HAP-1 (cell line): Measurements from ENCODE around the gene IGSF10.
"Not testable (repeated sequence)": the region's sequence is repeated elsewhere in the genome, so short reads cannot be mapped to it uniquely, and the experiment has no call there.

ENCODE experiments used
- DNase-seq, 2 experiments: peaks; one replicate each; pipeline ENCODE4 v3.0.0-alpha.2; 2016 to 2020; ENCODE audit warnings: low spot score in 2 of 2
- H3K27me3 ChIP-seq: fragments of 250-450 bp; sonication (Bioruptor Pico); 2 replicates; pipeline ENCODE4 v1.5.1; 2020; ENCODE audit warnings: low read depth, mild to moderate bottlenecking, moderate library complexity
- H3K36me3 ChIP-seq: fragments of 250-450 bp; sonication (Bioruptor Pico); replicated peaks from 2 replicates; pipeline ENCODE4 v1.5.1; 2020; ENCODE audit warnings: mild to moderate bottlenecking
- H3K4me1 ChIP-seq: fragments of 250-450 bp; sonication (Bioruptor Pico); 2 replicates; pipeline ENCODE4 v1.5.1; 2020; ENCODE audit warnings: mild to moderate bottlenecking
- H3K4me3 ChIP-seq: fragments of 250-450 bp; sonication (Bioruptor Pico); 2 replicates; pipeline ENCODE4 v1.5.1; 2020; ENCODE audit warnings: mild to moderate bottlenecking, moderate library complexity
- H3K9me3 ChIP-seq: fragments of 250-450 bp; sonication (Bioruptor Pico); 2 replicates; pipeline ENCODE4 v1.5.1; 2020; ENCODE audit warnings: mild to moderate bottlenecking, moderate library complexity
- in situ Hi-C: fragments of 300-500 bp; cut with MboI; formaldehyde crosslinking; loops from 3 replicates; pipeline ENCODE4 v1.14.3; 2020; ENCODE audit warnings: low sequenced_read_pairs, inconsistent platforms, mixed read lengths

The IGSF10 gene, protein sequence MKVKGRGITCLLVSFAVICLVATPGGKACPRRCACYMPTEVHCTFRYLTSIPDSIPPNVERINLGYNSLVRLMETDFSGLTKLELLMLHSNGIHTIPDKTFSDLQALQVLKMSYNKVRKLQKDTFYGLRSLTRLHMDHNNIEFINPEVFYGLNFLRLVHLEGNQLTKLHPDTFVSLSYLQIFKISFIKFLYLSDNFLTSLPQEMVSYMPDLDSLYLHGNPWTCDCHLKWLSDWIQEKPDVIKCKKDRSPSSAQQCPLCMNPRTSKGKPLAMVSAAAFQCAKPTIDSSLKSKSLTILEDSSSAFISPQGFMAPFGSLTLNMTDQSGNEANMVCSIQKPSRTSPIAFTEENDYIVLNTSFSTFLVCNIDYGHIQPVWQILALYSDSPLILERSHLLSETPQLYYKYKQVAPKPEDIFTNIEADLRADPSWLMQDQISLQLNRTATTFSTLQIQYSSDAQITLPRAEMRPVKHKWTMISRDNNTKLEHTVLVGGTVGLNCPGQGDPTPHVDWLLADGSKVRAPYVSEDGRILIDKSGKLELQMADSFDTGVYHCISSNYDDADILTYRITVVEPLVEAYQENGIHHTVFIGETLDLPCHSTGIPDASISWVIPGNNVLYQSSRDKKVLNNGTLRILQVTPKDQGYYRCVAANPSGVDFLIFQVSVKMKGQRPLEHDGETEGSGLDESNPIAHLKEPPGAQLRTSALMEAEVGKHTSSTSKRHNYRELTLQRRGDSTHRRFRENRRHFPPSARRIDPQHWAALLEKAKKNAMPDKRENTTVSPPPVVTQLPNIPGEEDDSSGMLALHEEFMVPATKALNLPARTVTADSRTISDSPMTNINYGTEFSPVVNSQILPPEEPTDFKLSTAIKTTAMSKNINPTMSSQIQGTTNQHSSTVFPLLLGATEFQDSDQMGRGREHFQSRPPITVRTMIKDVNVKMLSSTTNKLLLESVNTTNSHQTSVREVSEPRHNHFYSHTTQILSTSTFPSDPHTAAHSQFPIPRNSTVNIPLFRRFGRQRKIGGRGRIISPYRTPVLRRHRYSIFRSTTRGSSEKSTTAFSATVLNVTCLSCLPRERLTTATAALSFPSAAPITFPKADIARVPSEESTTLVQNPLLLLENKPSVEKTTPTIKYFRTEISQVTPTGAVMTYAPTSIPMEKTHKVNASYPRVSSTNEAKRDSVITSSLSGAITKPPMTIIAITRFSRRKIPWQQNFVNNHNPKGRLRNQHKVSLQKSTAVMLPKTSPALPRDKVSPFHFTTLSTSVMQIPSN (N-terminal part only)

DNA sequence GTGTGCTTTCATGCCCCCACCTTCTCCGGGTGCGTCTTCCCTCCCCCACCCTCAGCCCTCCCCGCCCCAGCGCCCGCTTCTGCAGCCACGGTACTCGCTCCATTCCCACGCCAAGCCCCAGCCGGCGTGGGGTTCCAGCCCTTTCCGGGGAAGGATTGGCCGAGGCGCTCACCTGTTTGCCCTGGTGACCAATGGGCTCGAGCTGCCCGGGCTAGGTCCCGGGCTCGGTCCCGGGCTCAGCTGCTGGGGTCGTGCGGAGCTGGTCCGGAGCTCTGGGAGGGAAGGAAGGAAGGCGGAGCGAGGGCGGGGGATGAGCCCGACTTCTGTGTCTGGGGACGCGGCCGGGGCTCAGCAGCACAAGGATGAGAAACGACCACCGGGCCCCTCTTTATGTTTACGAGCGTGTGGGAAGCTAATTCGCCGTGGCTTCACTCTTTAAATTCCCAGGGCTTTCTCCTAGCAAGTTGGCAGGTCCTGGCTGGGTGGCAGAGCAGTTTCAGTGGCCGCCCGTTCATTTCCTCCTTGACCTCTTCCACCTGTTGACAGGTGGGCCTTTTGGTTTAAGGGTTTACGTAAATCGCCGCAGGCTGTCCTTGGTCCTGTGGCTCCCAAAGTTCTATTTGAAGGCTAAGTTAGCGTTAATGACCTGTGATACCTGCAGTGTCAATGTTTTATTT, at the start of gene IGSF10:
IGSF10 (minus strand) TSS at position 288 of the 677 bp plus-strand sequence. CDS start 2,352 bp downstream, outside the sequence.
- H3K9me3 ChIP-seq: no peaks in the 10 kb centered on the region
- DNase-seq: no peak
- in situ Hi-C loops: loop anchor here (25.0 kb wide), 1 partner anchor 201 kb away; no protein-coding TSS in a partner anchor
- no peaks in the 10 kb centered on the region for H3K36me3 ChIP-seq
- no peaks in the 10 kb centered on the region for H3K27me3 ChIP-seq
- no peaks in the 10 kb centered on the region for H3K4me1 ChIP-seq
- no peak within 1 kb of the TSS for H3K4me3 ChIP-seq

DNA sequence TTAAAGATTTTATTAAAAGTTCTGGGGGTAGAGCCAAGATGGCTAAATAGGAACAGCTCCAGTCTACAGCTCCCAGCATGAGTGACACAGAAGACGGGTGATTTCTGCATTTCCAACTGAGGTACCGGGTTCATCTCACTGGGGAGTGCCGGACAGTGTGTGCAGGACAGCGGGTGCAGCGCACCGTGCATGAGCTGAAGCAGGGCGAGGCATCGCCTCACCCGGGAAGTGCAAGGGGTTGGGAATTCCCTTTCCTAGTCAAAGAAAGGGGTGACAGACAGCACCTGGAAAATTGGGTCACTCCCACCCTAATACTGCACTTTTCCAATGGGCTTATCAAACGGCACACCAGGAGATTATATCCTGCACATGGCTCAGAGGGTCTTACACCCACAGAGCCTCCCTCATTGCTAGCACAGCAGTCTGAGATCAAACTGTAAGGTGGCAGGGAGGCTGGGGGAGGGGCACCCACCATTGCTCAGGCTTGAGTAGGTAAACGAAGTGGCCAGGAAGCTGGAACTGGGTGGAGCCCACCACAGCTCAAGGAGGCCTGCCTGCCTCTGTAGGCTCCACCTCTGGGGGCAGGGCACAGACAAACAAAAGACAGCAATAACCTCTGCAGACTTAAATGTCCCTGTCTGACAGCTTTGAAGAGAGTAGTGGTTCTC, 48.7 kb upstream of the IGSF10 start:
- H3K36me3 ChIP-seq, in situ Hi-C loops, H3K4me3 ChIP-seq, H3K4me1 ChIP-seq, H3K27me3 ChIP-seq, H3K9me3 ChIP-seq: not testable (repeated sequence)
- peak in 1 of 2 experiments; percentile 7 for DNase-seq

DNA sequence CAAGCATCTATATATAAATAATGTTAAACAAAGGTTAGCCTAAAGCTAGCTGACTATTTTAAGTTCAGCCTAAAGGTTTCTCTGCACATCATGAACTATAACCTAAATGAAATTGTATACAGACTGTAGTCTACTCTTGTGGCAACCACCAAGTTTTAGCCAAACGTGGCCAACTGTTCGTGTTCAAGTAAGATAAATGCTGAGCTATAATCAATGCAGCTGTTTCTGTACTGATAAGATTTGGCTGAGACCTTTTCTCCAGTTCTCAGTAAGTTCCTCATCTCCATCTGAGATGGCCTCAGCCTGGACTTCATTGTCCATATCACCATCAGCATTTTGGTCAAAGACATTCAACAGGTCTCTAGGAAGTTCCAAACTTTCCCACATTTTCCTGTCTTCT, 43.7 kb upstream of the IGSF10 start:
- no peak for DNase-seq
- in situ Hi-C loops: no loop called here
- no peaks in the 10 kb centered on the region for H3K36me3 ChIP-seq
- no peak overlapping the region for H3K4me3 ChIP-seq
- H3K4me1 ChIP-seq: peaks cover 18% of the 10 kb centered on the region
- H3K9me3 ChIP-seq: no peaks in the 10 kb centered on the region
- no peaks in the 10 kb centered on the region for H3K27me3 ChIP-seq

DNA sequence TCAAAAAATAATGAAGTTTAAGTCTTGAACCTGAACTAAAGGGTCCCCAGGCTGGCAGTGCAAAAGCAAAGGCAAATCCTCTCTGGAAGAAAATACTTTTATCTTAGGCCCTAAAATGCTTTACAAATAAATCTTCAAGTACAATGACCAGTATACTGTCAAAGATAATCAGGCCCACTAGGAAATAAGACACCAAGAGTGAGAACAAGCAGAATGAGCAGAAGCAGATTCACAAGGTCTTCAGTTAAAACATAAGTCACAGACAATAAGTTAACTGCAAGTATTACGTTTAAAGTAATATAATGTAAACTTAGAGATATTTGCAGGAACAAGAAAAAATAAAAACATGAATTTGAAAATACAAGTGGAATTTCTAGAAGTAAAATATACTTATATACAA, 42.2 kb upstream of the IGSF10 start:
- Histone ChIP-seq H3K9me3 (no peaks in the 10 kb centered on the region), H3K36me3 (no peaks in the 10 kb centered on the region), H3K4me1 (peaks cover 23% of the 10 kb centered on the region), H3K4me3 (no peak overlapping the region), H3K27me3 (no peaks in the 10 kb centered on the region)
- in situ Hi-C loops: no loop called here
- DNase-seq: no peak

DNA sequence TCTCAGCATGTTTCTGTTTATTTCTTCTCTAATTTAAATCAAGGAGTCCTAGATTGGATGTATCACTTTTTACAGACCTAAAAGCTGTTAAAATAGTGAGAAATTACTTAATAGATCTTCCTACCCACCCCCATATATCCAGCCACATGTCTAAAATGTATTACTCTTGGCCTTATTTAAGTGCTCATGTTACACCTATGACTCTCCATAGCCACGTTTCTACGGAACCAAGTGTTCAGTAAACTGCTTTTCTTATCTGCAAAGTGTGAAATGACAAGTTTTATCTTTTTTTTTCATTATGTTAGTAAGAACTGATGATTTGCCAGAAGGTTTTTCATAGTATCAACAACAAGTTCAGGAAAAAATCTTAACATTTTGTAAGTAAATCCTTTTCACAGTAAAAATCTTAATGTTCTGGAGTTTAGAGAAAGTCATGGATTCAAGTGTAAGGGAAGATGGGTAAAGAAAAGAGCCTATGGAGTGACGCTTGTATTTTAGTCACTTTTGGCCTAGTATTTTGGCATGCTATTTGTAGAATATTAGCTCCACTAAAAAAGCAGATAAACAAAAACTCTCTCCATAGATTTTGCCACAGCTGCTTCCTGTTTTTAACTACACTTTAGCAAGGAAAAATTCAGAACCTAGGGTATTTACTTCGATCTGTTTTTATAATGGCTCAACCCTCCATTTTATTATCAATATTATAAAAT, 41.2 kb upstream of the IGSF10 start:
- H3K4me1 ChIP-seq: peaks cover 23% of the 10 kb centered on the region
- H3K4me3 ChIP-seq: no peak overlapping the region
- H3K27me3 ChIP-seq: no peaks in the 10 kb centered on the region
- in situ Hi-C loops: no loop called here
- H3K36me3 ChIP-seq: no peaks in the 10 kb centered on the region
- DNase-seq: no peak
- no peaks in the 10 kb centered on the region for H3K9me3 ChIP-seq

DNA sequence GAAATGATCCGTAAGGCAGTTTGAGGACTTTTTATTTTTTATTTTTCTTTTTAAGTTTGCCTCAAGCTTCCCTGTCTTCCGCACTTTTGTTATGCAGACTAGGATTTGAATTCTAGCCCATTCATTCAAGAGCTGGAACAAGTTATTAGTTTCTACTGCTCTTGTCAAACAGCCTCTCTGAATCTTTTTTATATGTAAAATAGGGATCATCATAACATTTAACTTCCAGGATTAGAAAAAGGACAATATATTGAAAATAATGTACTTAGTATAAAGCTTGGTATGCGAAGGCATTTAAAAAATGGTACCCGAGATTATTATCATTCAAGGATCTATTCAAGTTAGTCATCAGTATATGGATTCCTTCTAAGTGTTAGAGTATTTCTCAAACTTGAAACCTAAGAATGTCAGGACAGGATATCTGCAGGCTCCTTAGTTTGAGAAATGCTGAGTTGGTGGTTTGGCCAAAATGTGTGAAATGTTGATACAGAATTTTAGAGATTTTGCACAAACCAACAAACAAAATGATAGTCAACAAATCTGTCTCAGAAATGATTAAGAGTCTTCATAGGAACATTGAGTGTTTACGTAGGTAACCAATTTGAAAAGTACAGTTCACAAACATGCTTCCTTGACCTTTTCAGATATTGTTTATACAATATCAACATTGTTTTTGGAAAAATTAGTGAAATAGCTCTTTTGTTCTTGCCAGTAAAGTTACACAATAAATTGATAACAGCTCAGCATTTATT, 40.5 kb upstream of the IGSF10 start:
- H3K9me3 ChIP-seq: no peaks in the 10 kb centered on the region
- peaks cover 22% of the 10 kb centered on the region for H3K4me1 ChIP-seq
- in situ Hi-C loops: no loop called here
- no peaks in the 10 kb centered on the region for H3K36me3 ChIP-seq
- no peaks in the 10 kb centered on the region for H3K27me3 ChIP-seq
- peak; percentile 35 to 99 for DNase-seq
- no peak overlapping the region for H3K4me3 ChIP-seq

DNA sequence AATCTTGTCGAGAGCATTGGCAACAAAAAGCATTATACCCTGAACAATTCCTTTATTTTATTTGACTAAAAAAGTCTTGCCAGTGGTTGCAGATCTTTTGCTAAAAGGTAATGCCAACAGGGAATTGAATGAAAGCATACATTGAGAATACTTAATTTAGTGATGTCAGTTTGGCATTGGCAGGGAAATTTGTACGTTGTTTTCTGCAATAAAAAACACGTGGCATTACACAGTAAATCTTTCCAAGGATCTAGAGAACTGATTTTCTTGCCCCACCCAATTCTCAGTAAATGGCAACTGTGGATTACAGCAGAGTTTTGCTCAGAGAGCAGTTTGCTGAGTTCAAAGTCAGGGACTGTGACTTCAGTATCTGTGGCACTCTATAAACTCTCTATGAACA, 38.3 kb upstream of the IGSF10 start:
- H3K36me3 ChIP-seq: no peaks in the 10 kb centered on the region
- H3K4me3 ChIP-seq: no peak overlapping the region
- no peaks in the 10 kb centered on the region; the same call in 1 of the 2 replicates for H3K27me3 ChIP-seq
- H3K4me1 ChIP-seq: peaks cover 20% of the 10 kb centered on the region
- no peak for DNase-seq
- no peaks in the 10 kb centered on the region for H3K9me3 ChIP-seq
- in situ Hi-C loops: no loop called here

DNA sequence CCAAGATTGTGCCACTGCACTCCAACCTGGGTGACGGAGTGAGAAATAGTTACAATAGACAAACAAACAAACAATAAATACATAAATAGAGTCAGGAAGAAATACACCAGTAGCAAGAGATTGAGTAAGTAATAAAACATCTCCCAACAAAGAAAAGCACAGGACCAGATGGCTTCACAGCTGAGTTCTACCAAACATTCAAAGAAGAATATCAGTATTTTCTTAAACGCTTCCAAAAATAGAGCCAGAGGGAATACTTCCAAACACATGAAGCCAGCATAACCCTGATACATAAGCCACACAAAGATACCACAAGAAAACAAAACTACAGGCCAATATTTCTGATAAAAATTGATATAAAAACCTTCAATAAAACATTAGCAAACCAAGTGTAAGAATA, 30.7 kb upstream of the IGSF10 start:
- no peaks in the 10 kb centered on the region; the same call in 1 of the 2 replicates for H3K27me3 ChIP-seq
- H3K9me3 ChIP-seq: no peaks in the 10 kb centered on the region
- in situ Hi-C loops: no loop called here
- DNase-seq: no peak
- H3K4me1 ChIP-seq: no peaks in the 10 kb centered on the region
- H3K4me3 ChIP-seq: no peak overlapping the region
- H3K36me3 ChIP-seq: no peaks in the 10 kb centered on the region

DNA sequence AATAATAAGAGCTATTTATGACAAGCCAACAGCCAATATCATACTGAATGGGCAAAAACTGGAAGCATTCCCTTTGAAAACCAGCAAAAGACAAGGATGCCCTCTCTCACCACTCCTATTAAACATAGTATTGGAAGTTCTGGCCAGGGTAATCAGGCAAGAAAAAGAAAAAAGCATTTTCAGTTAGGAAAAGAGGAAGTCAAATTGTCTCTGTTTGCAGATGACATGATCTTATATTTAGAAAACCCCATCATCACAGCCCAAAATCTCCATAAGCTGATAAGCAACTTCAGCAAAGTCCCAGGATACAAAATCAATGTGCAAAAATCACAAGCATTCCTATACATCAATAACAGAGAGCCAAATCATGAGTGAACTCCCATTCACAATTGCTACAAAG, 27.0 kb upstream of the IGSF10 start:
- H3K27me3 ChIP-seq, H3K4me1 ChIP-seq, H3K9me3 ChIP-seq, H3K4me3 ChIP-seq, H3K36me3 ChIP-seq, in situ Hi-C loops, DNase-seq: not testable (repeated sequence)

DNA sequence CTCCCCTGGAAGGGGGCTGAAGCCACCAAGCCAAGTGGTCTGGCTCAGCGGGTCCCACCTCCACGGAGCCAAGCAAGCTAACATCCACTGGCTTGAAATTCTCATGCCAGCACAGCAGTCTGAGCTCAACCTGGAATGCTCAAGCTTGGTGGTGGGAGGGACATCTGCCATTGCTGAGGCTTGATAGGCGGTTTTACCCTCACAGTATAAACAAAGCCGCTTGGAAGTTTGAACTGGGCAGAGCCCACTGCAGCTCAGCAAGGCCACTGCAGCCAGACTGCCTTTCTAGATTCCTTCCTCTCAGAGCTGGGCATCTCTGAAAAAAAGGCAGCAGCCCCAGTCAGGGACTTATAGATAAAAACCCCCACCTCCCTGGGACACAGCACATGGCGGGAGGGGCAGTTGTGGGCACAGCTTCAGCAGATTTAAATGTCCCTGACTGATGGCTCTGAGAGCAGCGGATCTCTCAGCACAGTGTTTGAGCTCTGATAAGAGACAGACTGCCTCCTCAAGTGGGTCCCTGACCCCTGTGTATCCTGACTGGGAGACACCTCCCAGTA, 23.2 kb upstream of the IGSF10 start:
- no peaks in the 10 kb centered on the region for H3K9me3 ChIP-seq
- DNase-seq: no peak
- in situ Hi-C loops: no loop called here

DNA sequence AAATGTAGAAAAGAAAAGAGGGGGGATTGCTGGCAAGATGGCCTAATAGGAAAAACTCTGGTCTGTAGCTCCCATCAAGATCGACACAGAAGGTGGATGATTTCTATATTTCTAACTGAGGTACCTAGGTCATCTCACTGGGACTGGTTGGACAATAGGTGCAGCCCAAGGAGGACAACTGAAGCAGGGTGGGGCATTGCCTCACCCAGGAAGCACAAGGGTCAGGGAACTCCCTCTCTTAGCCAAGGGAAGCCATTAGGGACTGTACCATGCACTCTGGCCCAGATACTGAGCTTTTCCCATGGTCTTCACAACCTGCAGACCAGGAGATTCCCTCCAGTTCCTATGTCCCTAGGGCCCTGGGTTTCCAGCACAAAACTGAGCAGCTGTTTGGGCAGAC, 22.6 kb upstream of the IGSF10 start:
- Histone ChIP-seq H3K27me3 (no peaks in the 10 kb centered on the region), H3K9me3 (no peaks in the 10 kb centered on the region), H3K4me3 (no peak overlapping the region), H3K4me1 (peaks cover 11% of the 10 kb centered on the region), H3K36me3 (no peaks in the 10 kb centered on the region)
- no peak for DNase-seq
- in situ Hi-C loops: no loop called here

More for the DNA sequence above, 23.2 kb upstream of the IGSF10 start:
- no peaks in the 10 kb centered on the region for H3K36me3 ChIP-seq
- H3K4me1 ChIP-seq: peaks cover 5% of the 10 kb centered on the region
- H3K4me3 ChIP-seq: no peak overlapping the region
- no peaks in the 10 kb centered on the region for H3K27me3 ChIP-seq
